Activated T-helper 1 cell treated with anti-CD3 and anti-CD28 coated beads, Interleukin-12 subunit alpha, Interleukin-12 subunit beta, Interleukin-2, Interleukin-4 antibody, amounts not matched to agents 30 ng/mL and 10 ng/mL and 1 ng/mL, durations not matched to agents 14 hours and 24 hours and 36 hours (primary cell): ENCODE results near the gene PGAP1. TPM values are rescaled to one million over a fixed set of nuclear protein-coding genes. Genes with fewer than 3 reads are reported as not detected.

ENCODE experiments used
- DNase-seq: peaks from one replicate; pipeline ENCODE4 v3.0.0; 2021; ENCODE audit warnings: low spot score
- H3K27ac Mint-ChIP-seq: one replicate; pipeline ENCODE4 v1.8.0; 2021; ENCODE audit warnings: mild to moderate bottlenecking, mixed read lengths
- H3K27me3 Mint-ChIP-seq: one replicate; pipeline ENCODE4 v1.8.0; 2022; ENCODE audit warnings: mild to moderate bottlenecking, moderate library complexity, mixed read lengths; ENCODE audit not compliant: insufficient read depth
- H3K36me3 Mint-ChIP-seq: one replicate; pipeline ENCODE4 v1.8.0; 2021; ENCODE audit warnings: low read depth, mixed read lengths
- H3K4me1 Mint-ChIP-seq: one replicate; pipeline ENCODE4 v1.8.0; 2021; ENCODE audit warnings: low read depth, mixed read lengths
- H3K4me3 Mint-ChIP-seq: one replicate; pipeline ENCODE4 v1.8.0; 2021; ENCODE audit warnings: mild to moderate bottlenecking, moderate library complexity, mixed read lengths
- H3K9me3 Mint-ChIP-seq: one replicate; pipeline ENCODE4 v1.8.0; 2021; ENCODE audit warnings: mixed read lengths
- intact Hi-C: fragments of 100-400 bp; cut with micrococcal nuclease; formaldehyde crosslinking; loops from one replicate; pipeline ENCODE4 v1.15.1; 2024
- total RNA-seq: library from RNA; stranded (reverse); gene quantifications from 2 replicates; pipeline ENCODE4 v1.2.3, GENCODE V29; 2022

Gene PGAP1
- total RNA-seq, 1 donor from 2014 or later: 30.1 TPM

DNA sequence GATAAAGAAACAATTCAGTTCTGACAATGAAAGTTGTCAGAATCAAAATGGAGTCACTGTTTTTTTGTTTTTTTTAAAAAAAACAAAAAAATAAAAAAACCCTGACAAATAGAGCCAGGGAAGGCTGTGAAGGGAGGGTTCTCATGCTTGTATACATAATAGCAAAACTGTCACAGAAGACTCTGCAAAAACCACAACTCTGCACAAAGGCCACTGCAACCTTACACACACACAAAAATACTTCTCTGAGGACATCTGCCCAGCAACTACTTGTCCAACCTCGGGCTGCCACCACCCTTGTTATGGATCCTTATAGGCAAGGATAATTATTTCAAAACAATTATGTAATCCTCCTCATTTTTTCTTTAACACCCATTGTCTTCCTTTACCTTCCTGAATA is 75.4 kb downstream of the PGAP1 start:
- DNase-seq: no peak
- Mint-ChIP-seq H3K36me3 (peaks cover 19% of the 10 kb centered on the region), H3K4me3 (no peak overlapping the region), H3K27me3 (no peaks in the 10 kb centered on the region), H3K9me3 (no peaks in the 10 kb centered on the region), H3K27ac (no peak overlapping the region), H3K4me1 (peaks cover 24% of the 10 kb centered on the region)
- intact Hi-C loops: loop anchor here (10.0 kb wide), 1 partner anchor 554 kb away; no protein-coding TSS in a partner anchor

- Mint-ChIP-seq H3K9me3 (no peaks in the 10 kb centered on the region), H3K27ac (peak overlapping the region; percentile 6), H3K36me3 (peaks cover 26% of the 10 kb centered on the region), H3K4me3 (no peak overlapping the region), H3K4me1 (peaks cover 33% of the 10 kb centered on the region), H3K27me3 (no peaks in the 10 kb centered on the region)
- intact Hi-C loops: loop anchor here (10.0 kb wide), 1 partner anchor 555 kb away; no protein-coding TSS in a partner anchor
- DNase-seq: no peak
Measured at GRCh38 chr2:196849895-196850294, 76.6 kb downstream of the PGAP1 start.

DNA sequence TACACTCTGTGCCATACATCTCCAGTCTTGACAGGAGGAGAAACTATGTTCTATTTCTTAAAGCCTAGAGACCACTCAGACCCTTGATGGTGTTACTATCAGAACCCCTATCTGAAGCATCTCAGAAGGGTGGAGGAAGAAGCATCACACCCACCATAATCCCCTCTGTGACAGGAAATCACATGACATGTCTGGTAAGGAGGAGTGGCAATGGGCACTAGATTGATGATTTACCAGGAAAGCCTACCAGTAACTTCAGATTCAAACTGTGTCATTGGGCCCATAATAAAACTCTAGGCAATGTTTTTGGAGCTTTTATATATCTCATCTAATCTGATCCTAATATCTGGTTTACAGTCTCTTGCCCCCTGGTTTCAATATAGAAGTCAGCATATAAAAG is 80.2 kb downstream of the PGAP1 start:
- H3K27me3 Mint-ChIP-seq: no peaks in the 10 kb centered on the region
- no peak overlapping the region for H3K4me3 Mint-ChIP-seq
- peaks cover 26% of the 10 kb centered on the region for H3K4me1 Mint-ChIP-seq
- DNase-seq: no peak
- H3K36me3 Mint-ChIP-seq: peaks cover 30% of the 10 kb centered on the region
- intact Hi-C loops: no loop called here
- no peak overlapping the region for H3K27ac Mint-ChIP-seq
- H3K9me3 Mint-ChIP-seq: no peaks in the 10 kb centered on the region

- H3K4me3 Mint-ChIP-seq: no peak overlapping the region
- no peak overlapping the region for H3K27ac Mint-ChIP-seq
- intact Hi-C loops: no loop called here
Measured at GRCh38 chr2:196845371-196845770, 81.1 kb downstream of the PGAP1 start.

DNA sequence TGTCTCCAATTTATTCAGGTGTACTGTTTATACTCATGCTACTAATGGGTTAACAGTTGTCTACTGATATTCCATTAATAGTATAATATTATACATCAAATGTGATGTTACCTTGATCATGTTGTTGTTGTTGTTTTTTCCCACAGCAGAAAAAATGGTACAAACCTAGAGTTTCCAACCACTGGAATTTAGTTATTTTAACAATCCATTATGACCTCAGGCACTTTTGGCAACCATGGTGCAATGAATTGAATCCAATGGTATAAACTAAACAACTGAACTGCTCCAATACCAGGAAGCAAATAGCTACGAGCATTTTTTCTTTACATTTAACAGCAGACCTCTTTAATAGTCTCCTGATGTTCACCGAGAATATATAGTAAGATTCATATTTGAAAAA is 86.3 kb downstream of the PGAP1 start:
- Mint-ChIP-seq H3K4me1 (no peaks in the 10 kb centered on the region), H3K27me3 (no peaks in the 10 kb centered on the region), H3K27ac (no peak overlapping the region), H3K4me3 (no peak overlapping the region), H3K36me3 (peaks cover 23% of the 10 kb centered on the region), H3K9me3 (no peaks in the 10 kb centered on the region)
- intact Hi-C loops: no loop called here
- DNase-seq: no peak

More at GRCh38 chr2:196845371-196845770, 81.1 kb downstream of the PGAP1 start:
- no peak for DNase-seq
- Mint-ChIP-seq H3K27me3 (no peaks in the 10 kb centered on the region), H3K4me1 (peaks cover 26% of the 10 kb centered on the region), H3K36me3 (peaks cover 30% of the 10 kb centered on the region), H3K9me3 (no peaks in the 10 kb centered on the region)

DNA sequence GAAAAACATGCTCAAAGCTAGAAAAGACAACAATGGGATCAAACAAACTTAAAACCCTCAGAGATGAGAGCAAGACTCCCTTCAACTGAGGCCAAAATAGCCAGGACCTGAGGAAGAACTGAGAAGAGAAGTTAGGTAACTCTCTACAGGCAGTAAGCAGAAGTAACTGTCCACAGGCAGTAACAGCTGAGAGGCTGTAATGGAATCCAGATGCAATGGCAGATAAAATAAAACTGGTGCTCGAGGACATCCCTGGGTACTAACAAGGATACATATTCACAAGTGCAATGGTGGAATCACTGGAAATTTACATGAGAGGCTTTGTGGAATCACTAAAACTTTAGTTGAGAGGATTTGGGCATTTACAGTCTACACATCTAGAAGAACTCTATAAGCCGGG is 86.9 kb downstream of the PGAP1 start:
- no peak for DNase-seq
- intact Hi-C loops: no loop called here
- H3K27me3 Mint-ChIP-seq: no peaks in the 10 kb centered on the region
- peaks cover 25% of the 10 kb centered on the region for H3K36me3 Mint-ChIP-seq
- no peaks in the 10 kb centered on the region for H3K9me3 Mint-ChIP-seq
- no peaks in the 10 kb centered on the region for H3K4me1 Mint-ChIP-seq
- no peak overlapping the region for H3K27ac Mint-ChIP-seq
- H3K4me3 Mint-ChIP-seq: no peak overlapping the region

GRCh38 chr2:196836440-196836839 is 90.1 kb downstream of the PGAP1 start:
- H3K4me3 Mint-ChIP-seq: no peak overlapping the region
- H3K36me3 Mint-ChIP-seq: peaks cover 26% of the 10 kb centered on the region
- intact Hi-C loops: no loop called here

GRCh38 chr2:196830701-196831100 is 95.8 kb downstream of the PGAP1 start:
- Mint-ChIP-seq H3K9me3 (no peaks in the 10 kb centered on the region), H3K4me1 (peaks cover 18% of the 10 kb centered on the region), H3K27ac (no peak overlapping the region), H3K4me3 (no peak overlapping the region), H3K36me3 (peaks cover 20% of the 10 kb centered on the region), H3K27me3 (no peaks in the 10 kb centered on the region)
- intact Hi-C loops: no loop called here
- DNase-seq: no peak

More at GRCh38 chr2:196836440-196836839, 90.1 kb downstream of the PGAP1 start:
- Mint-ChIP-seq H3K9me3 (no peaks in the 10 kb centered on the region), H3K4me1 (no peaks in the 10 kb centered on the region), H3K27me3 (no peaks in the 10 kb centered on the region), H3K27ac (no peak overlapping the region)
- DNase-seq: no peak

- Mint-ChIP-seq H3K9me3 (no peaks in the 10 kb centered on the region), H3K4me1 (peaks cover 18% of the 10 kb centered on the region), H3K4me3 (no peak overlapping the region), H3K36me3 (peaks cover 23% of the 10 kb centered on the region), H3K27ac (peak overlapping the region; percentile 31), H3K27me3 (no peaks in the 10 kb centered on the region)
- intact Hi-C loops: no loop called here
- DNase-seq: no peak
Measured at GRCh38 chr2:196827356-196827755, 99.2 kb downstream of the PGAP1 start.

DNA sequence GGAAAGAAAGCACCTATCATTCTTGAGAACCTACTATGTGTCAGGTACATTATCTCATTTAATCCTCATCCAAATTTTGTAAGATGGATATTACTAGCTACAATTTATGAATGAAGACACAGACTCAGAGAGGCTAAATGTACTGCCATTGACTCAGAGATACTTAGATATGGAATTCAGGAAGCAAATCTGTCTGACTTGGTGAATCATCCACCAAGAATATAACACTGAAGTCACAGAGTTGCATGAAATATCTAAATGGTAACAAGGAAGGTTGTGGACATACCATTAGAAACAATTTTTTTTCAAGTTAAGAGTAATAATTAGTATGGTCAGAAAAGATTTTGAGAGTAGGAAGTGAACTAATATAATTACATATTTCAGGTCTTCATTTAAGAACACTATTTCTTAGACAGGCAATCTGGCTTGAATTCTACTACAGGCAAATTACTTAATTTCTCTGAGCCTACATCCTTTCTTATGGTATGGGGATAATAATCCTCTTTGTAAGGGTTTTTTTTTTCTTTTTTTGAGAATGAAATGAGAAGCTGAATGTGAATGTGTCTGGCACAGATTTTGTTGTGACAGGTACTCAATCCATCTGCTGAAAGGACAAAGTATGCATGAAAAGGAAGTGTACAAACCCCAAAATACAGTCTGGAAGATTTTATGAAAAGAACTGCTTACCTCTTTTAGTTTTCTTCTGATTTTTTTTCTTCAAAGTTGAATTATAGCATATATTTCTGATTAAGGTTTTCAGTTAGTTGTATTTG is 102.6 kb downstream of the PGAP1 start:
- DNase-seq: no peak
- Mint-ChIP-seq H3K9me3 (peaks cover 4% of the 10 kb centered on the region), H3K4me1 (peaks cover 18% of the 10 kb centered on the region), H3K27me3 (no peaks in the 10 kb centered on the region), H3K27ac (no peak overlapping the region), H3K4me3 (no peak overlapping the region), H3K36me3 (peaks cover 22% of the 10 kb centered on the region)
- intact Hi-C loops: no loop called here

DNA sequence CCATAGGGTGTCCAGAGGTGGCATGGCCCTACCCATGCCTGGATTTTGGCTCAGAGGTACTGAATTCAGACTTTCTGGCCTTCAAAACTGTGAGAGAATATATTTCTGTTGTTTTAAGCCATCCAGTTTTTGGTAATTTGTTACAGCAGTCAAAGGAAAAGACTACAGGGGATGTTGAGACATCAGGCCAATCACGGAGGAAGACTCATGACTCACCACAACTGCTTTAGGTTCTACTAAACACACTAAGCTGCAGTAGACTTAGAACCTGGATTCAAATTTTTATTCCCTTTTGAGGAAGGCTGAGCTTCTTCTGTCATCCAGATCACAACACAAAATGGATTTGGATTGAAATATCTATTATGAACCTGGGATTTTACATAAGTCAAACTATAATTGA is 105.3 kb downstream of the PGAP1 start:
- intact Hi-C loops: no loop called here
- Mint-ChIP-seq H3K27me3 (no peaks in the 10 kb centered on the region), H3K36me3 (peaks cover 19% of the 10 kb centered on the region), H3K4me1 (no peaks in the 10 kb centered on the region), H3K9me3 (peaks cover 26% of the 10 kb centered on the region), H3K27ac (no peak overlapping the region), H3K4me3 (no peak overlapping the region)
- DNase-seq: no peak

- H3K4me3 Mint-ChIP-seq: no peak within 1 kb of the TSS
- intact Hi-C loops: no loop called here
- H3K27ac Mint-ChIP-seq: no peak within 1 kb of the TSS
- H3K36me3 Mint-ChIP-seq: peaks cover 3% of the 10 kb centered on the region
- H3K9me3 Mint-ChIP-seq: no peaks in the 10 kb centered on the region
- peaks cover 7% of the 10 kb centered on the region for H3K27me3 Mint-ChIP-seq
- H3K4me1 Mint-ChIP-seq: no peaks in the 10 kb centered on the region
- no peak for DNase-seq
Measured at GRCh38 chr2:196809260-196809659, 117.2 kb downstream of the PGAP1 start, which contains the start of gene C2orf66. Gene C2orf66, minus strand, starts transcription at chr2:196809355. Its CDS starts 19 bp downstream, at chr2:196809336.

DNA sequence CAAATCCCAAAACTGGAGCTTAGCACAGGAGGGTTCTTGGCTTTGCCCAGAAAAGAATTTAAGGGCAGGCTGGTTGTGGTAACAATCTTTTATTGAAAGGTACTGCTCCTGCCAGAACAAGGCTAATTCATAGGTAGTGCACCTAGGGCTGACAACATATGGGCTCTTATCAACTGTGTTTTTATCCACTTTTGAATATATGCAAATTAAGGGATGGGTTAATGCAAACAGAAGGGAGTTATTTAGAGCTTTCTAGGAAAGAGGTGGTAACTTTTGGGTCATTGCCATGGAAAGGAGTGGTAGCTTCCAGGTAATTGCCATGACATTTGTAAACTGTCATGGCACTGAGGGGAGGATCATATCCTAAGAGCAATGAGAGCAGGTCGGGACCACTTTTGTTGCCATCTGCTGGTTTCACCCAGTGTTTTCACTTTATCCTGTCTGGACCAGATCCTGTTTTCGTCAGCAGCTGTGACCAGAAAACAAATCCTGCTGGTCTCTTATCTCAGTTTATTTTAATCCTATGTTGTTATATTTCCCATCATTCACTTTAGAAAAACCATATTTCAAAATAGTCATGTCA is 118.3 kb downstream of the PGAP1 start:
- intact Hi-C loops: no loop called here
- Mint-ChIP-seq H3K36me3 (peaks cover 3% of the 10 kb centered on the region), H3K4me1 (no peaks in the 10 kb centered on the region), H3K4me3 (no peak overlapping the region), H3K27me3 (peaks cover 6% of the 10 kb centered on the region), H3K9me3 (no peaks in the 10 kb centered on the region), H3K27ac (no peak overlapping the region)
- DNase-seq: no peak
